B cell (primary cell): ENCODE measurements around the gene KLF8. TPM values are rescaled to one million over a fixed set of nuclear protein-coding genes. Genes with fewer than 3 reads are reported as not detected.

ENCODE experiments used
- ATAC-seq: fragments of 200-7000 bp; cut with Tn5 transposase; one replicate; pipeline ENCODE4 v1.10.0; 2021; ENCODE audit warnings: low read depth, mild to moderate bottlenecking, moderate number of reproducible peaks, moderate library complexity
- CTCF ChIA-PET: fragments of 350-600 bp; sonication (Branson Sonifier 250); formaldehyde crosslinking; loops from one replicate; lab custom pipeline; 2021; ENCODE audit warnings: antibody characterized with exemption, inconsistent platforms; lab: Charles Lee
- POLR2A ChIA-PET: fragments of 350-600 bp; sonication (Branson Sonifier 250); formaldehyde crosslinking; loops from one replicate; lab custom pipeline; 2021; ENCODE audit warnings: antibody characterized with exemption; lab: Charles Lee
- DNase-seq: peaks from one replicate; pipeline ENCODE4 v3.0.0; 2013
- H2AFZ ChIP-seq: 2 replicates; pipeline ENCODE4 v1.6.1; 2012; ENCODE audit warnings: mild to moderate bottlenecking, low read depth, low read length; ENCODE audit not compliant: insufficient read depth, poor library complexity, severe bottlenecking
- H3K27ac ChIP-seq, 2 donors: 1 replicate in 1 of 2; 2 replicates in 1 of 2; pipeline ENCODE4 v1.5.1; 2012 to 2013; ENCODE audit warnings: low read length in 2 of 2, mild to moderate bottlenecking in 2 of 2, moderate library complexity in 1 of 2
- H3K27me3 ChIP-seq, 4 experiments: fragments of 200-600 bp in 1 of 4; sonication (generic) in 1 of 4; replicated peaks in 1 of 4; 1 replicate in 2 of 4; 2 replicates in 2 of 4; pipeline versions ENCODE4 v1.6.1 to v1.7.0; 2013 to 2016; ENCODE audit warnings: low read length in 3 of 4, mild to moderate bottlenecking in 2 of 4, mixed read lengths in 1 of 4, moderate library complexity in 1 of 4; ENCODE audit not compliant: insufficient read depth in 4 of 4, control insufficient read depth in 3 of 4; ENCODE audit errors: control extremely low read depth in 1 of 4
- H3K36me3 ChIP-seq, 2 experiments: replicated peaks in 1 of 2; 1 replicate in 1 of 2; 2 replicates in 1 of 2; pipeline versions ENCODE4 v1.6.1 to v1.7.1; 2013; ENCODE audit warnings: low read length in 1 of 2; ENCODE audit not compliant: insufficient read depth in 2 of 2, control insufficient read depth in 1 of 2; ENCODE audit errors: control extremely low read depth in 1 of 2, extremely low read depth in 1 of 2
- H3K4me1 ChIP-seq, 2 donors: fragments of 200-600 bp in 1 of 2; sonication (generic) in 1 of 2; 1 replicate in 1 of 2; 2 replicates in 1 of 2; pipeline versions ENCODE4 v1.5.1 to v1.6.1; 2013 to 2017; ENCODE audit warnings: low read length in 2 of 2; ENCODE audit not compliant: control insufficient read depth in 2 of 2, insufficient read depth in 2 of 2
- H3K4me2 ChIP-seq: replicated peaks from 2 replicates; pipeline ENCODE3; 2012; ENCODE audit warnings: mild to moderate bottlenecking, low read depth, low read length; ENCODE audit not compliant: poor library complexity, severe bottlenecking
- H3K4me3 ChIP-seq, 5 experiments: fragments of 200-600 bp in 1 of 5; sonication (generic) in 1 of 5; 1 replicate in 3 of 5; 2 replicates in 2 of 5; pipeline versions ENCODE4 v1.5.1 to v1.7.0; 2011 to 2016; ENCODE audit warnings: low read length in 4 of 5, mild to moderate bottlenecking in 4 of 5, low read depth in 2 of 5, control low read depth in 1 of 5, moderate library complexity in 1 of 5; ENCODE audit not compliant: insufficient read depth in 1 of 5; ENCODE audit errors: control extremely low read depth in 1 of 5, extremely low read depth in 1 of 5
- H3K79me2 ChIP-seq: fragments of 200-600 bp; sonication (generic); one replicate; pipeline ENCODE4 v1.6.0; 2016; ENCODE audit warnings: low read length; ENCODE audit not compliant: control insufficient read depth, insufficient read depth
- H3K9ac ChIP-seq: fragments of 200-600 bp; sonication (generic); 2 replicates; pipeline ENCODE4 v1.6.1; 2017; ENCODE audit warnings: mild to moderate bottlenecking, low read length, moderate library complexity
- H3K9me3 ChIP-seq, 3 donors: one replicate each; pipeline versions ENCODE4 v1.6.1 to v1.7.1; 2013; ENCODE audit warnings: low read length in 2 of 3; ENCODE audit not compliant: control insufficient read depth in 2 of 3, insufficient read depth in 1 of 3; ENCODE audit errors: control extremely low read depth in 1 of 3
- H4K20me1 ChIP-seq: 2 replicates; pipeline ENCODE4 v1.6.0; 2012; ENCODE audit warnings: mild to moderate bottlenecking, low read length; ENCODE audit not compliant: insufficient read depth, control insufficient read depth, poor library complexity, severe bottlenecking
- H3K27ac Mint-ChIP-seq: one replicate; pipeline ENCODE4 v1.8.0; 2021; ENCODE audit warnings: mixed read lengths
- H3K27me3 Mint-ChIP-seq: one replicate; pipeline ENCODE4 v1.8.0; 2021; ENCODE audit warnings: mixed read lengths
- H3K4me1 Mint-ChIP-seq: one replicate; pipeline ENCODE4 v1.8.0; 2021; ENCODE audit warnings: mixed read lengths
- H3K4me3 Mint-ChIP-seq: one replicate; pipeline ENCODE4 v1.8.0; 2021; ENCODE audit warnings: mixed read lengths
- H3K9me3 Mint-ChIP-seq: one replicate; pipeline ENCODE4 v1.8.0; 2022; ENCODE audit warnings: mixed read lengths; ENCODE audit not compliant: insufficient read depth
- CTCF ChIP-seq: fragments of 200-600 bp; IDR thresholded peaks from one replicate; pipeline ENCODE4 v1.8.0; 2022; ENCODE audit warnings: antibody characterized with exemption, mild to moderate bottlenecking
- EZH2 ChIP-seq: IDR thresholded peaks from 2 replicates; pipeline ENCODE4 v1.6.1; 2012; ENCODE audit warnings: borderline replicate concordance, low read depth, mild to moderate bottlenecking, moderate library complexity, low read length; ENCODE audit not compliant: insufficient read depth, poor library complexity, severe bottlenecking
- WGBS: methylation state at CpG from one replicate; pipeline ENCODE4 v1.1.5; 2013; ENCODE audit warnings: missing lambda C conversion rate; ENCODE audit not compliant: insufficient coverage; 5-methylcytosine and 5-hydroxymethylcytosine counted together
- intact Hi-C: fragments of 100-400 bp; cut with micrococcal nuclease; formaldehyde crosslinking; loops from one replicate; pipeline ENCODE4 v1.10.0; 2022
- polyA plus RNA-seq: library from polyadenylated mRNA; depleted of rRNA; stranded (reverse); fragments of >200 nt; gene quantifications from 2 replicates; pipeline ENCODE4 v1.2.3, GENCODE V29; 2012
- total RNA-seq, 2 donors: library from RNA; stranded (reverse); fragments of 120-200 nt in 1 of 2; gene quantifications; 1 replicate in 1 of 2; 2 replicates in 1 of 2; pipeline versions ENCODE4 v1.2.3 to v1.2.4, GENCODE V29; 2013 to 2022

Gene KLF8
- total and polyA plus RNA-seq, 2 donors (not counting 1 experiment from before 2014, with no cell fraction given), result 42.7 to 72.9 TPM

DNA sequence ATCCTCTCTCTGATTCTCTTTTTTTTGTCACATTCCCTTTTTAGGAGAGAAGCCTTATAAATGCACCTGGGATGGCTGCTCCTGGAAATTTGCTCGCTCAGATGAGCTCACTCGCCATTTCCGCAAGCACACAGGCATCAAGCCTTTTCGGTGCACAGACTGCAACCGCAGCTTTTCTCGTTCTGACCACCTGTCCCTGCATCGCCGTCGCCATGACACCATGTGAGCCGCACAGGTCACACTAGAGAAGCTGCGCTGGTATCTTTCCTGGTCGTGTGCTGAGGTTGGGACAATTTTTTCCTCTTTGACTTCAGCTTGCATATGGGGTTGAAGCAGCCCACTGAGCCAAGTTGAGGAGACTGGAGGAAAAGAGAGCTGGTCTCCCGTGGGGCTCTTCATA lies 52.1 kb downstream of the KLF8 start:
- H3K4me1 Mint-ChIP-seq, result no peaks in the 10 kb centered on the region
- Histone ChIP-seq H3K4me2 (no peak overlapping the region), H3K9me3 (no peaks in the 10 kb centered on the region), H2AFZ (no peak overlapping the region), H3K4me1 (no peaks in the 10 kb centered on the region), H3K4me3 (no peak overlapping the region), H3K9ac (no peak overlapping the region), H3K36me3 (peaks cover 0 to 3% of the 10 kb centered on the region in 2 experiments), H4K20me1 (no peaks in the 10 kb centered on the region), H3K27ac (no peak overlapping the region), H3K79me2 (no peaks in the 10 kb centered on the region), H3K27me3 (no peaks in the 10 kb centered on the region)
- POLR2A ChIA-PET, result no interaction called here
- no peak overlapping the region for H3K27ac Mint-ChIP-seq
- ATAC-seq, result no peak
- intact Hi-C loops, result no loop called here
- no peak for TF ChIP-seq EZH2
- CTCF ChIA-PET, result interaction anchor here (1.2 kb wide), 1 partner anchor 442 kb away, joined by 3 read pairs; no protein-coding TSS in a partner anchor
- H3K9me3 Mint-ChIP-seq, result no peaks in the 10 kb centered on the region
- H3K27me3 Mint-ChIP-seq, result no peaks in the 10 kb centered on the region
- DNase-seq, result no peak
- WGBS, result 97% methylated on average over 5 of the region's 13 CpGs
- no peak overlapping the region for H3K4me3 Mint-ChIP-seq

GRCh38 chrX:56288608-56289007 lies 56.5 kb downstream of the KLF8 start:
- Histone ChIP-seq H3K27me3 (no peaks in the 10 kb centered on the region), H3K9me3 (no peaks in the 10 kb centered on the region), H3K4me3 (no peak overlapping the region), H3K36me3 (peaks cover 0 to 3% of the 10 kb centered on the region in 2 experiments), H3K27ac (no peak overlapping the region), H3K9ac (no peak overlapping the region), H3K4me2 (no peak overlapping the region), H3K79me2 (no peaks in the 10 kb centered on the region), H2AFZ (no peak overlapping the region), H4K20me1 (no peaks in the 10 kb centered on the region), H3K4me1 (no peaks in the 10 kb centered on the region)
- intact Hi-C loops, result no loop called here
- TF ChIP-seq CTCF (no peak), EZH2 (no peak)
- H3K4me3 Mint-ChIP-seq, result no peak overlapping the region
- H3K4me1 Mint-ChIP-seq, result no peaks in the 10 kb centered on the region
- no peaks in the 10 kb centered on the region for H3K27me3 Mint-ChIP-seq
- no peak overlapping the region for H3K27ac Mint-ChIP-seq
- H3K9me3 Mint-ChIP-seq, result no peaks in the 10 kb centered on the region
- CTCF ChIA-PET, result no interaction called here
- DNase-seq (no peak), ATAC-seq (no peak)
- POLR2A ChIA-PET, result no interaction called here
- WGBS, result no CpG with 5 or more reads among the region's 2 CpGs
